MCF 10A (cell line): Measurements from ENCODE around the gene CCDC148. TPM values are rescaled to one million over a fixed set of nuclear protein-coding genes. Genes with fewer than 3 reads are reported as not detected.

Source experiments
- BruUV-seq: library from RNA; stranded (reverse); fragments of 400-500 nt; replicated peaks from 2 replicates; lab custom pipeline; 2021; lab: Mats Ljungman, UMichigan
- CTCF ChIA-PET: fragments of 300-600 bp; sonication (Branson Sonifier 250); formaldehyde crosslinking; extraction: SDS; loops from one replicate; lab custom pipeline; 2021; ENCODE audit warnings: antibody characterized with exemption, inconsistent platforms; lab: Yijun Ruan, JAX
- POLR2A ChIA-PET: fragments of 300-600, 350-650 bp; sonication (Branson Sonifier 250); formaldehyde crosslinking; extraction: SDS; loops from one replicate; lab custom pipeline; 2020; ENCODE audit warnings: antibody characterized with exemption, inconsistent platforms; lab: Yijun Ruan, JAX
- DNase-seq: peaks from one replicate; pipeline ENCODE4 v3.0.0-alpha.2; 2018; ENCODE audit not compliant: unreplicated experiment
- H3K27ac Mint-ChIP-seq: one replicate; pipeline ENCODE4 v1.8.0; 2022; ENCODE audit warnings: mild to moderate bottlenecking, low read depth, mixed read lengths; ENCODE audit not compliant: unreplicated experiment
- H3K27me3 Mint-ChIP-seq: one replicate; pipeline ENCODE4 v1.8.0; 2022; ENCODE audit warnings: mixed read lengths; ENCODE audit not compliant: insufficient read depth, unreplicated experiment
- H3K36me3 Mint-ChIP-seq: one replicate; pipeline ENCODE4 v1.8.0; 2022; ENCODE audit warnings: mild to moderate bottlenecking, moderate library complexity, mixed read lengths; ENCODE audit not compliant: insufficient read depth, unreplicated experiment
- H3K4me1 Mint-ChIP-seq: one replicate; pipeline ENCODE4 v1.8.0; 2022; ENCODE audit warnings: mixed read lengths; ENCODE audit not compliant: insufficient read depth, unreplicated experiment
- H3K4me3 Mint-ChIP-seq: one replicate; pipeline ENCODE4 v1.8.0; 2022; ENCODE audit warnings: mild to moderate bottlenecking, moderate library complexity, mixed read lengths; ENCODE audit not compliant: unreplicated experiment
- H3K9me3 Mint-ChIP-seq: one replicate; pipeline ENCODE4 v1.8.0; 2022; ENCODE audit warnings: mixed read lengths; ENCODE audit not compliant: unreplicated experiment
- CTCF ChIP-seq: fragments of 200-600 bp; IDR thresholded peaks from one replicate; pipeline ENCODE4 v1.8.0; 2022; ENCODE audit warnings: antibody characterized with exemption, mild to moderate bottlenecking; ENCODE audit not compliant: unreplicated experiment
- intact Hi-C: fragments of 100-400 bp; cut with micrococcal nuclease; formaldehyde crosslinking; loops from 2 replicates; pipeline ENCODE4 v1.14.1; 2022
- total RNA-seq: library from RNA; stranded (reverse); gene quantifications from 2 replicates; pipeline ENCODE4 v1.2.3, GENCODE V29; 2022

Gene CCDC148
- total RNA-seq, 1 experiment from 2014 or later: 0.51 TPM

DNA sequence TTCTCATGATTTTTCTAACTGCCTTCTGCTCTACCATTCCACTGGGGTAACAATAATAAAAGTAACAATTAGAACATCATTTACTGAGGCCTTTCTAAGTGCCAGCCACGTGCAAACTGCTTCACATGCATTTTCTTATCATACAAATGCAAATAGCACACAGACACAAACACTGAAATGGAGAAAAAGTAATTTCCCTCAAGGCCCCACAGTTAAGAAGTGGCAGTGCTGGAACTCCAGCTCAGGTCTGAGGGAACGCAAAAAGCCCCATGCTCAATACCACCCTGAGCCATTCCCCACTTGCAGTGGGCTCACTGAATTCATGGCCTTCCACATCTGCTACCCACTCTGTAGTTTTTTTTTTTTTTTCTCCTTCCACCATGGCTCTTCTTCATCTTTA lies 214.3 kb downstream of the CCDC148 start:
- Mint-ChIP-seq H3K9me3 (no peaks in the 10 kb centered on the region), H3K4me3 (no peak overlapping the region), H3K36me3 (no peaks in the 10 kb centered on the region), H3K27me3 (peaks cover 13% of the 10 kb centered on the region), H3K27ac (no peak overlapping the region), H3K4me1 (no peaks in the 10 kb centered on the region)
- ChIA-PET POLR2A (no interaction called here), CTCF (no interaction called here)
- TF ChIP-seq CTCF: no peak
- no TSS peak for BruUV-seq
- DNase-seq: no peak
- intact Hi-C loops: no loop called here

DNA sequence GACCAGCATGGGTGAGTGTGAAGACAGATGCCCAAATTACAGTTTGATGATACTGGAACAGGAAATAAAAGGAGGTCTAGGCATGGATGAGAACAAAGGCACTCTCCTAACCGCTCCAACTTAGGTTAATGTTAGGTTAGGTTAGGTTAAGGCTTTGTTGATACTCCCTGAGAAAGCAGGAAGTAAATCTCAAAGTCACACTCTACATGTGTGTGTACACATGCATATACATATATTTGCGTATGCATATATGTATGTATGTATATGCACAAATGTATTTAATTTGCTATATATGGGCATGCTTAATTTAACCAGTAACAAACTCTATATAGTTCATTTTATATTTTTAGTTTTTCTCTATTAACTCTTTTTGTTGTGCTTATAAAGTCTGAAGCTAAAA lies 215.6 kb downstream of the CCDC148 start:
- Mint-ChIP-seq H3K9me3 (no peaks in the 10 kb centered on the region), H3K27me3 (peaks cover 13% of the 10 kb centered on the region), H3K36me3 (no peaks in the 10 kb centered on the region), H3K4me1 (no peaks in the 10 kb centered on the region), H3K27ac (no peak overlapping the region), H3K4me3 (no peak overlapping the region)
- CTCF ChIA-PET: no interaction called here
- POLR2A ChIA-PET: no interaction called here
- intact Hi-C loops: no loop called here
- no peak for DNase-seq
- no peak for TF ChIP-seq CTCF
- no TSS peak for BruUV-seq

GRCh38 chr2:158239271-158239670 lies 217.3 kb downstream of the CCDC148 start:
- H3K9me3 Mint-ChIP-seq: no peaks in the 10 kb centered on the region
- POLR2A ChIA-PET: no interaction called here
- peaks cover 10% of the 10 kb centered on the region for H3K27me3 Mint-ChIP-seq
- TF ChIP-seq CTCF: no peak
- no peak overlapping the region for H3K4me3 Mint-ChIP-seq
- CTCF ChIA-PET: no interaction called here
- no TSS peak for BruUV-seq
- no peak overlapping the region for H3K27ac Mint-ChIP-seq
- intact Hi-C loops: no loop called here
- no peak for DNase-seq
- no peaks in the 10 kb centered on the region for H3K36me3 Mint-ChIP-seq
- H3K4me1 Mint-ChIP-seq: no peaks in the 10 kb centered on the region

- no TSS peak for BruUV-seq
- ChIA-PET POLR2A (no interaction called here), CTCF (interaction anchor here (0.7 to 0.8 kb wide), 3 partner anchors 95 to 1876 kb away, joined by 3 read pairs; no protein-coding TSS in a partner anchor)
- no peaks in the 10 kb centered on the region for H3K4me1 Mint-ChIP-seq
- no peaks in the 10 kb centered on the region for H3K9me3 Mint-ChIP-seq
- no peak for TF ChIP-seq CTCF
- no peaks in the 10 kb centered on the region for H3K27me3 Mint-ChIP-seq
- intact Hi-C loops: no loop called here
- DNase-seq: no peak
- H3K4me3 Mint-ChIP-seq: no peak overlapping the region
- no peaks in the 10 kb centered on the region for H3K36me3 Mint-ChIP-seq
- no peak overlapping the region for H3K27ac Mint-ChIP-seq
These were observed 222.1 kb downstream of the CCDC148 start for GRCh38 chr2:158234497-158234896.
